Stimulated activated effector memory CD8-positive, alpha-beta T cell treated with anti-CD3 and anti-CD28 coated beads, Interleukin-12 subunit alpha, Interleukin-12 subunit beta, amount 100 ng/mL, for 72 hours (primary cell): Measurements from ENCODE around the gene ERRFI1.

Experiments
- ATAC-seq: fragments of 150-1000 bp; cut with Tn5 transposase; 2 replicates; pipeline ENCODE4 v1.10.0; 2021
- DNase-seq, 2 donors: peaks; one replicate each; pipeline ENCODE4 v3.0.0; 2021 to 2022; ENCODE audit warnings: low spot score in 2 of 2
- H3K27ac Mint-ChIP-seq: one replicate; pipeline ENCODE4 v1.8.0; 2022; ENCODE audit warnings: mild to moderate bottlenecking, mixed read lengths
- H3K36me3 Mint-ChIP-seq: one replicate; pipeline ENCODE4 v1.8.0; 2022; ENCODE audit warnings: mild to moderate bottlenecking, mixed read lengths
- H3K4me1 Mint-ChIP-seq: one replicate; pipeline ENCODE4 v1.8.0; 2022; ENCODE audit warnings: mixed read lengths
- H3K4me3 Mint-ChIP-seq: one replicate; pipeline ENCODE4 v1.8.0; 2022; ENCODE audit warnings: mild to moderate bottlenecking, mixed read lengths
- H3K9me3 Mint-ChIP-seq: one replicate; pipeline ENCODE4 v1.8.0; 2022; ENCODE audit warnings: mixed read lengths

Gene ERRFI1

DNA sequence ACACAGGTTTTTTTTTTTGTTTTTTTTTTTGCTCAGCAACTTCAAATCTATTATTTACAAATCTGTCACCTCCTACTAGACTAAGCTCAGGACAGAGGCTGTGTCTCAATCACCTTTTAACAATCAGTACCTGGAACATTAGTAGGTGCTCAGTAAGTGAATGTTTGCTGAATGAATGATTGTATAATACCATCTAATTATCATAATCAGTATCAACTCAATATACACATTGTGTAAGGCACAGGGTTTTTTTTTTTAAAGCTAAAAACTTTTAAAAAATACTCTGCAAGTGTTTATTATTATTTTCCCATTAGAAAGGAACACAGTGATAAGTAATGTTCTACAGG, 9.2 kb downstream of the ERRFI1 start:
- no peak for DNase-seq
- H3K36me3 Mint-ChIP-seq, result peaks cover 6% of the 10 kb centered on the region
- H3K27ac Mint-ChIP-seq, result no peak overlapping the region
- no peak for ATAC-seq
- no peak overlapping the region for H3K4me3 Mint-ChIP-seq
- no peaks in the 10 kb centered on the region for H3K9me3 Mint-ChIP-seq
- H3K4me1 Mint-ChIP-seq, result no peaks in the 10 kb centered on the region

DNA sequence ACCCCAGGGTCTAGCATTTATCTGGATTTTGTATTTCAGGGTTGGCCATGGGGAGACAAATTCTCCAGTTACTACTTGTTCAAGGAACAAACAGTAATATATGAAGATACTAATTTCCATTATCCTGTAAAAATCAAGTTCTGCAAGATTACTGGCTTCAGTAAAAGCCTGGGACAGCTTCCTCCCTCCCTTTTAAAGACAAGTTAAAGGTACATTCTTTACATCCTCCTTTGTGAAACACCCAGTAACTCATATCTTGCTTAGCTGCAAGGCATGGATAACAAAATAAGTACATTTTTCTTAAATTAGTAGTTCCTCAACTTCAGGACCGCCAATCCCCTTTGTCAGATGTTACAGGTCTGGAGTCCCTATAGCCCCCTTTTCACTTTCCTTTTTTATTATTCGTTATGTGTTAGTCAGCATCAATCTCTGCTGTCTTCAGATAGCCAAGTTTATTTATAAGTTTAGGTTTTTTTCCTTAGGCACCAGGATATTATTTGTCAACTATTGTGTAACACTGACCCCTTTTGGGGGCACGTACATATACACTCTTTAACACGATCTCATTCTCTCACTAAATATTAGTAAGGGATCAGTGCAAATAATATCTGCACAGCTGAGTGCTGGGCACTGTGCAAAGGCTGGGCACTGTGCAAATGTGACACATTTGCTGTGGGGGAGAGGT, 9.8 kb downstream of the ERRFI1 start:
- DNase-seq, result no peak
- ATAC-seq, result no peak
- Mint-ChIP-seq H3K36me3 (peaks cover 6% of the 10 kb centered on the region), H3K4me3 (no peak overlapping the region), H3K27ac (no peak overlapping the region), H3K9me3 (no peaks in the 10 kb centered on the region), H3K4me1 (no peaks in the 10 kb centered on the region)

DNA sequence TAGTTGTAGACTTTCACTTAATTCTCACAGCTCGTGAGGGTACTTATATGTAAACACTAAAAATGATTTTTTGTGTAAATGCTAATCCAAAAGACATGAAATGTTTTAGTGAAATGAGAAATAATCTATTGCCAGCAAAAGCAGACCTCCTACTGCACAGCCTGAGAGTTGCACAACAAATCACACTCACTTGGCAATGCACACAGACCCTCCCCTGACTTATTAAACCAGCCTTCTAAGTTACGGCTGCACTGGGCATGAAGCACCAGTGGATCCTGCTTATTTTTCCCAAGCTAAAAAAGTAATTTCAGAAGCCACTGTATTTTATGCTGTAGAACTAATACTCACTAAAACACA, 10.3 kb downstream of the ERRFI1 start:
- no peaks in the 10 kb centered on the region for H3K9me3 Mint-ChIP-seq
- H3K4me3 Mint-ChIP-seq, result no peak overlapping the region
- ATAC-seq, result no peak
- no peaks in the 10 kb centered on the region for H3K4me1 Mint-ChIP-seq
- H3K27ac Mint-ChIP-seq, result no peak overlapping the region
- DNase-seq, result no peak
- peaks cover 6% of the 10 kb centered on the region for H3K36me3 Mint-ChIP-seq

DNA sequence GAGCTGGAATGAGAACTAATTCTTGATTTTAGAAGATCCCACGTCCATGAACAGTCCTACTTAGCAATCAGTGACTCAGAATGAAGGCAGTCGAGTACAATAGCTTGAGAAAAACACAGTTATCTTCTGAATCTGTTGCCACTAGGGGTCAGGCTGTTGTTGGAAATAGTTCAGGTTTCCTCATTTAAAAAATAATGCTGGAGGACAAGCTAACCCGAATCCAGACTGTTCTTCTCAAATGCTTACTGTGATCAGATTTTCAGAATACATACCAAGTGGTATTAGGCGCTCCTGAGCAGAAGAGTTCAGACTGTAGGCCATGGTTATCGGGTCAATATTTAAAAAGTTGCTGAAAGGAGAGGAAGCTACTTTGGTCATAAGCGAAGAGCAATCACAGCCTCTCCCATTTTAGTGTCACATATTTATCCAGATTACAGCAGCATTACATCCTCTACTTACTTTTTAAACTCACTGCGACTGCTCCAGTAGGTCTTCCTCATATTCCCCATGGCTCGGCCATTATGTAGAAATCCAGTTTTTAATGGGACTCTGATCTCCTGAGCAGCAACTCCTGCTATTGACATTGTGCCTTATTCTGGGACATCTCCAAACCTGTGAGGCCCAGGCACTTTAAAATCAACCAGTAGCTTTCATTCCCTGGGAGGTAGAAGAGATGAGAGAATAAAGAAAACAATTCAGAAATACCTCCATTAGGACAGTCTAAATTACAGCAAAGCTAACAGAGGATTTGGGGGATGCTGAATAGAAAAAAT, 10.9 kb downstream of the ERRFI1 start:
- H3K4me1 Mint-ChIP-seq, result no peaks in the 10 kb centered on the region
- H3K36me3 Mint-ChIP-seq, result peaks cover 6% of the 10 kb centered on the region
- no peak overlapping the region for H3K4me3 Mint-ChIP-seq
- ATAC-seq (peak; percentile 79), DNase-seq (peak in 1 of 2 donors; percentile 24)
- no peak overlapping the region for H3K27ac Mint-ChIP-seq
- H3K9me3 Mint-ChIP-seq, result no peaks in the 10 kb centered on the region

DNA sequence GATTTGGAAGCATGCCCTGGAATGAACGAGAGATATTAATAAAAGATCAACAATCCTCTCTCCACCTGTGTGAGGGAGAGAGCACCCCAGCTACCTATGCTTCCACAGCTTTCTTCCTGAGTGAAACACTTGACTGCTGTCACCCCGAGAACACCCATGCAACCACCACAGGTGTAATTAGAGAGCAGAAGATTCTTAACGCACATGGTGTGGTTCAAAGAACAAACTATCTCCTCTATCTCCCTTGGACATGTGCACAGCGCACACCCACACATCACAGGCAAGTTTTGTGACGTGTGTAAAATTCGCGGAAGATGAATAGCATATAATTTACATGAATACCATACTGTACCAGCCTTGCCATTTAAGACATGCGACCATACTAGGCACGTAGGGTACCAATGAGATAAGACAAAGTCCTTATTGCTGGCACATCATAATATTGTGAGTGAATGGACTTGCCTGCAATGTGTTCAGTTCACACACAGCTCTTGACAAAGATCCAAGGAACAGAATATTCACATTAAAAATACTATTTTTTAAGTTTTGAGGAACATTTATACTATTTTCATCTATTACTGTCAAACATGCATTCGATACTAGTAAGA, 11.6 kb downstream of the ERRFI1 start:
- Mint-ChIP-seq H3K27ac (no peak overlapping the region), H3K36me3 (peaks cover 6% of the 10 kb centered on the region), H3K9me3 (no peaks in the 10 kb centered on the region), H3K4me3 (no peak overlapping the region), H3K4me1 (no peaks in the 10 kb centered on the region)
- no peak for DNase-seq
- no peak for ATAC-seq

DNA sequence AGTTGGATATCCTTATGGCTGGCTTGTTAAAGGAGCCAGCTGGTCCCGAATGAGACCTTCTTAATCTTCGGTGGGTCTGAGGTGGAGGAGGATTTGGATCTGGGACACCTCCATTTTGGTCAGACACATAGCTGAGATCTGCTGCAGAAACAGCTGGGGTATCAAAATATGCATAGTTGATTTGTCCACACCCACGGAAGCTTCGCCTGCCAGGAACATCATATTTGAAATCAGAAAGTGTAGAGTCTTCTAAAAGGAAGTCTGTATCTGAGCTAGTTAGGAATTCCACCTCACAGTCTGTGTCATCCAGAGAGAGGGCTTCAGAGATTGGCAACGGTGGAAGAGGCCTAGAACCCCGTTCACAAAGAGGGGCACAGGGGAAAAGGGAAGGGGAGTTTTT, 12.3 kb downstream of the ERRFI1 start:
- DNase-seq (no peak), ATAC-seq (no peak)
- no peaks in the 10 kb centered on the region for H3K4me1 Mint-ChIP-seq
- H3K36me3 Mint-ChIP-seq, result peaks cover 6% of the 10 kb centered on the region
- H3K27ac Mint-ChIP-seq, result no peak overlapping the region
- H3K4me3 Mint-ChIP-seq, result no peak overlapping the region
- H3K9me3 Mint-ChIP-seq, result no peaks in the 10 kb centered on the region

DNA sequence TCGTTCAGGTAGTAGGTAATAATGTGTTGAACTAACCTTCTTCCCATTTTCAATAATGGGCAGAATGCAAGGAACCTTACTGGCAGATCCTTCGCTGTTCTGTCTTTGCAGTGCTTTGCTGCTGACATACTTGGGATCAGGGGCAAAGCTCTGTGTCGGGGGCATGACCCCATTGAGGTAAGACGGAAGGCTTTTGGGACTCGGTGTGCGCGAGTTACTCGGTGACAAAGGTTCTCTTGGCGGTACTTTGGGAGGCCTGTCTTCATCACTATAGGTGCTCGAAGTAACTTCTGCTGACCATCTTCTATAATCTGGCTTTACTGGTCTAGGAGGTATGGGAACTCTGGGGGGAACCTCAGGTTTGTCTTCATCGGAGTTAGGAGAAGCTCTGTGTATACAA, 12.7 kb downstream of the ERRFI1 start:
- peaks cover 6% of the 10 kb centered on the region for H3K36me3 Mint-ChIP-seq
- no peak for DNase-seq
- H3K9me3 Mint-ChIP-seq, result no peaks in the 10 kb centered on the region
- H3K4me1 Mint-ChIP-seq, result no peaks in the 10 kb centered on the region
- no peak overlapping the region for H3K4me3 Mint-ChIP-seq
- no peak for ATAC-seq
- no peak overlapping the region for H3K27ac Mint-ChIP-seq

DNA sequence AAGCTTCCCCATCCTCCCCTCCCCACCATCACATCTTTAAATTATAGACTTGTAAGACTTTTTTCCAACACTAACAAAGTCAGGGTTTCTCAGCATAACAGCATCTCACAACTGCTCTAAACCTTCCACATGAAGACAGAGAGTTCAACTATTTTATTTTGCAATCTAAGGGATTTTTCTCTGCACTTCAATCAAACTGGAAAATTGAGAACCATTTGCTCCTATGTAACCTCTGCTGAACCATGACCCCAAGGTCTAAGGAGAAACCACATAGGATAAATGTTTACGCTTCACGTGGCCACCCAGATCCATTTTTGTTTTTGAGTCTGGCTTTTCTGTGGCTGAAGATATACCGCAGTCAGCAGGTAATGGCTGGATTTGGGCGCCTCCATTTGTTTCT, 13.2 kb downstream of the ERRFI1 start:
- ATAC-seq (no peak), DNase-seq (no peak)
- no peak overlapping the region for H3K27ac Mint-ChIP-seq
- H3K9me3 Mint-ChIP-seq, result no peaks in the 10 kb centered on the region
- H3K4me3 Mint-ChIP-seq, result no peak overlapping the region
- H3K4me1 Mint-ChIP-seq, result no peaks in the 10 kb centered on the region
- H3K36me3 Mint-ChIP-seq, result peaks cover 6% of the 10 kb centered on the region

DNA sequence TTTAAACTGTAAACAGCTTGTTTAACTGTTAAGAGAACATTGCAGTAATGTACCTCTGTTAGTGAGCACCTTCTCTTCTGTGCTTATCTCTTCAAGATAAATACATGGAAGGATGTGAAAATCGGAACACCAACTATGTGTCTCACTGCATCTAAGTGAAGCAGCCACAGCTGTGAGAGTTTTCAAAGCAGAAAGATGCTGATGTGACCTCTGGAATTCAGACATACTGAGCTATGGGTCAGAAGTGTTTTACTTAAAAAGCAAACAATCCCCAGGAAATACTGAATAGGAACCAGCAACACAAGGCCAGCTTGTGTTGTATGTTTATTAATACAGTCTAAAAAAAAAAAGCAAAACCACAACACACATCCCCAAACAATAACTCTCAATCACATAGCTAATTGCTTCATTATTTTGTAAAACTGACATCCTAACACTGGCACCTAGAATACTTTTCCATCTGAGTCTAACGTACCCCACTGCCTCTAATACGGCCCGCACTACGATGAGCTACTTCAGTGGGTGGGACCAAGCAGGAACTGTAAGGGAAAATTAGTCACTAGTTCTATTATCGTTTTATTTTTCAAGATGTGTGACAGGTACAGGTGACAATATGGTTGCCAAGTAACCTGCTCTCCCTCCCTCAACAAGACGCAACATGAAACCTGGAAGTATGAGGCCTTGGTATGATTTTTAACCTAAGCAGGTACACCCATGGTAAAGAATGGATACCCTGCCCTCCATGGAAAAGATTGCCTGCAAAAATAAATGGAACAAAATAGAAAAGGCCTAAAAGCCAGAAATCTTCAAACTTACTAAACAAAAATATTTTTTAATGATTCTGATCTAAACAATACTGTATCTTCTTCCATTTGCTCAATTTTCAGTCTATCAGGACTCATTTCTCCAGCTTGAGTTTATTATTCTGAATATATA, 13.9 kb downstream of the ERRFI1 start:
- peaks cover 6% of the 10 kb centered on the region for H3K36me3 Mint-ChIP-seq
- no peak overlapping the region for H3K4me3 Mint-ChIP-seq
- DNase-seq (no peak), ATAC-seq (no peak)
- no peaks in the 10 kb centered on the region for H3K4me1 Mint-ChIP-seq
- no peaks in the 10 kb centered on the region for H3K9me3 Mint-ChIP-seq
- H3K27ac Mint-ChIP-seq, result no peak overlapping the region

DNA sequence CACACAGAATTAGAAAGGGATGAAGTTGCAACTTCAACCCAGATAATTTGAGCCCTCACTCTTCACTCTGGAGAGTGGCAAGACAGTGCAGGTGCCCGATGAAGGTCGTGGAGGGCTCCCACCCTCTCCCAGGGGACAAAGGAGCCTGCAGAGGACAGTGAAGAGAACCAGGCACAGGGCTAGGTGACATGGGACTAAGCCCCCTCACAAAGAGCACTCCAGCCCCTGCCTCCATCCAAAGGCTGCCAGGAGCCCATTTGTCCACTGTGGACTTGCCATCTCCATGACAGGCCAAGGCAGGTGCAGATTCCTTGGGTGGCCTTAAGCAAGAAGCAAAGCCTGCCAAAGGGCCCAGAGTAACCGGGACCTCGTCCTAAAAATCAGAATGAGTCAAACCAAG, 15.1 kb downstream of the ERRFI1 start:
- DNase-seq (no peak), ATAC-seq (no peak)
- no peaks in the 10 kb centered on the region for H3K9me3 Mint-ChIP-seq
- no peak overlapping the region for H3K4me3 Mint-ChIP-seq
- H3K27ac Mint-ChIP-seq, result no peak overlapping the region
- H3K36me3 Mint-ChIP-seq, result peaks cover 6% of the 10 kb centered on the region
- H3K4me1 Mint-ChIP-seq, result no peaks in the 10 kb centered on the region

DNA sequence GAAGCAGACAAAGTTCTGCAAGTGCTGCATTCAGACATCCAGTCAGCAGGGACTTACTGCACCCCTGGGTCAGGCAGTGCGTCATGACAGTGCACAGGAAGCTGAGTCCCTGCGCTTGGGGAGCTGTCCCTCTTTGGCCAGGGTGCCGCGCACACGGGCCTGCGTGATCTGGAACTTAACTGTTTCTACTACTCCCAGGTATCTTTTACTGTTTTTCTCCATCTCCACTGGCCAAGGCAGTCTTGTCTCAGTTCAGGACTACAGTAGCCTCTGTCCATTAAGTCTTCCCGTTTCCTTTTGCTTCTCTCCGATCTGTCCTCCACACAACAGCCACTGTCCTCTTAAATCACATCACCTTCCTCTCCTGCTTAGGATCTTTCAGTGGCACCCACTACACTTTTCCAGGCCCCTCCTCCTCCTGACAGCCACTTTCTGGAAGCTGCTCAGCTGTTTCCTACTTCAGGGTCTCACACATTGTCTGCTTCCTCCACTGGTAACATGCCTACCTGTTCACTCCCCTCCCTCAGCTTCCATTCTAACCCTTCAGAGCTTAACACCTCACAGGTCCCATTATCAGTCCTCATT, 15.9 kb downstream of the ERRFI1 start:
- no peaks in the 10 kb centered on the region for H3K9me3 Mint-ChIP-seq
- ATAC-seq (no peak), DNase-seq (no peak)
- no peaks in the 10 kb centered on the region for H3K4me1 Mint-ChIP-seq
- H3K36me3 Mint-ChIP-seq, result peaks cover 6% of the 10 kb centered on the region
- no peak overlapping the region for H3K4me3 Mint-ChIP-seq
- no peak overlapping the region for H3K27ac Mint-ChIP-seq

DNA sequence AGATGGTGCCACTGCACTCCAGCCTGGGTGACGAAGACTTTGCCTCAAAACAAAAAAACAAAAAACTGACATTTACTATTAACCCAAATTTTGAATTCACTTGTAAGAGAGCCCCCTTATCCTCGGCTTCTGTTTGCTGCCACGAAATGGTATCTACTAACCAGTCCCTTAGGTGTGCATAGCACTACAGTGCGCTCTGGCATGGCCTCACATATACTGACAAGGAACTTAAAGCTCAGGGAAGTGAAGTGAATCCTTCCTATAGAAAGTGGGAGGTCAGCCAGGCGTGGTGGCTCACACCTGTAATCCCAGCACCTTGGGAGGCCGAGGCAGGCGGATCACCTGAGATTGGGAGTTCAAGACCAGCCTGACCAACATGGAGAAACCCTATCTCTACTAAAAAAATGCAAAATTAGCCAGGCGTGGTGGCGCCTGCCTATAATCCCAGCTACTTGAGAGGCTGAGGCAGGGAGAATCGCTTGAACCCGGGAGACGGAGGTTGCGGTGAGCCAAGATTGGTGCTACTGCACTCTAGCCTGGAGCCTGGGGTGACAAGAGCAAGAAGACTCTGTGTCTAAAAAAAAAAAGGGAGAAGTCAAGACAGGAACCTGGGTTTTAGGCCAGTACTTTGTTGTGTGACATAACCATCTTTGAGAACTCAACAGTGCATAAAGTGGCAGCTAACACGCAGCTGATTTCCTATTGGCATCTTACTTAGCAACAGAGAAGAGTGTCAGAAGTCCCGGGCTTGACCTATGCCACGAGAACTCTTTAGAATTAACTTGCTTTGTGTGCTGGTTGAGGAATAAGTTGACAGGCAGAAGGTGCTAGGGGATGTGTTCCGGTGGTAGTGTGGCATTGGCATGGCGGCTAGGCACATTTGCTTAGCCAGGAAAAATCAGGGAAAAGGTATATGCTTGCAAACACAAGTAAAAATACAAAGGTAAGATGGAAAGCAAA, 16.8 kb downstream of the ERRFI1 start:
- Mint-ChIP-seq H3K9me3 (no peaks in the 10 kb centered on the region), H3K4me3 (no peak overlapping the region)

DNA sequence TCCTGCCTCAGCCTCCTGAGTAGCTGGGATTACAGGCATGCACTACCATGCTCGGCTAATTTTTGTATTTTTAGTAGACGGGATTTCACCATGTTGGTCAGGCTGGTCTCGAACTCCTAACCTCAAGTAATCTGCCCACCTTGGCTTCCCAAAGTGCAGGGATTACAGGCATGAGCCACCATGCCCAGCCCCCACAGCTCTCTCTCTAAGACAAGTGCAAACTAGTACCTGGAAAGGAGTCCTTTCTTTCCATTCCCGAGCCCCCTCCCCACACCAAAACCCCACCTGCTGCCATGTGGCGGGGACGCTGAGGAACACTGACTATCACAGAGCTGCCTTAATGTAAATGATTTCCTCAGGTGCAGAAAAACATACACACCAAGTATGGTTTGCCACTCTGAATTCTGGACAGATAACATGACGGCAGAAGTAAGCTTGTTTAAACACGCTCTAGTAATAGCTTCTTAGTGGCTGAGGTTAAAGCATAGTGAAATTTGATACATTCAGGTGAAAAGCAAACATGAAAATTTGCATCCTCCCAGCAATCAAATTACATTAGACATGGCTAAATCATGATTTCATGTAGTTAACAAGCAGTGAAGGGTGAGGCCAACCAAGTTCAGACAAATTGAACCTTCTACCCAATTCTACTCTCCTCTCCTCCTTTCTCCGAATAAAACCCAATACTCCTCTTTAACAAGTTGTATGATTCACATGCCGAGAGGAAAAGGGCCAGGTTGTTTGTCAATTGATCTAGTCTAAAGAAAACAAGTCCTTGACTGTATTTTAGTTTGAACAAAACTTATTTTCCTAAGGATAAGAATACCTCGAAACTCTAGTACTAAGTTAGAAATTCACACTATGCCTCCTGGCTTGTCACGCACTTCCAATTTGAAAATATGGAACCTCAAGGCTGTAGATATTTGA, 19.8 kb downstream of the ERRFI1 start:
- DNase-seq (no peak), ATAC-seq (no peak)
- Mint-ChIP-seq H3K4me1 (no peaks in the 10 kb centered on the region), H3K27ac (no peak overlapping the region), H3K36me3 (no peaks in the 10 kb centered on the region), H3K4me3 (no peak overlapping the region), H3K9me3 (no peaks in the 10 kb centered on the region)

More for the DNA sequence above, 16.8 kb downstream of the ERRFI1 start:
- H3K36me3 Mint-ChIP-seq, result peaks cover 6% of the 10 kb centered on the region
- no peak for DNase-seq
- H3K4me1 Mint-ChIP-seq, result no peaks in the 10 kb centered on the region
- ATAC-seq, result no peak
- H3K27ac Mint-ChIP-seq, result no peak overlapping the region
